HG02870 (cell line): ENCODE measurements around the gene NSMF.

Source experiments
- ATAC-seq: cut with Tn5 transposase; IDR thresholded peaks from one replicate; pipeline ENCODE4 v1.9.1; 2021; ENCODE audit warnings: mild to moderate bottlenecking, moderate library complexity; ENCODE audit not compliant: unreplicated experiment

Gene NSMF

GRCh38 chr9:137449081-137449844 is 9.9 kb downstream of the NSMF start:
- no peak for ATAC-seq

GRCh38 chr9:137448602-137448962 is 10.6 kb downstream of the NSMF start:
- ATAC-seq = no peak

- ATAC-seq = no peak
Observed at GRCh38 chr9:137447722-137448601, 11.2 kb downstream of the NSMF start.

- ATAC-seq = no peak
Observed at GRCh38 chr9:137446851-137447471, 12.2 kb downstream of the NSMF start.

GRCh38 chr9:137445930-137446431 is 13.2 kb downstream of the NSMF start:
- ATAC-seq = no peak

- peak; percentile 73 for ATAC-seq
Observed at GRCh38 chr9:137445275-137445807, 13.8 kb downstream of the NSMF start.

- ATAC-seq = no peak
Observed at GRCh38 chr9:137444106-137444790, 14.9 kb downstream of the NSMF start.

- no peak for ATAC-seq
Observed at GRCh38 chr9:137441935-137442321, 17.2 kb downstream of the NSMF start.

GRCh38 chr9:137441289-137441934 is 17.7 kb downstream of the NSMF start, which contains the start of gene ENTPD8:
Gene ENTPD8 (minus strand): TSS chr9:137441357. CDS start chr9:137438285, 3,072 bp downstream.
- ATAC-seq = no peak

GRCh38 chr9:137439158-137439714 is 19.9 kb downstream of the NSMF start:
- ATAC-seq = no peak

GRCh38 chr9:137438591-137439157 is 20.5 kb downstream of the NSMF start:
- ATAC-seq = no peak

GRCh38 chr9:137437691-137438590 is 21.2 kb downstream of the NSMF start:
- ATAC-seq = no peak

GRCh38 chr9:137436761-137437600 is 22.2 kb downstream of the NSMF start:
- no peak for ATAC-seq

- no peak for ATAC-seq
Observed at GRCh38 chr9:137435980-137436760, 23.0 kb downstream of the NSMF start.

- ATAC-seq = no peak
Observed at GRCh38 chr9:137435381-137435891, 23.7 kb downstream of the NSMF start.
